Posterior vena cava (tissue), 2 donors: ENCODE measurements around the gene BCS1L. TPM values are rescaled to one million over a fixed set of nuclear protein-coding genes. Genes with fewer than 3 reads are reported as not detected.

Experiments used
- DNase-seq: peaks from one replicate; pipeline ENCODE4 v3.0.0-alpha.2; 2020; ENCODE audit warnings: low spot score
- intact Hi-C, 2 donors: fragments of 100-400 bp; cut with DNase I; formaldehyde crosslinking; loops; one replicate each; pipeline versions ENCODE4 v1.14.1 to v1.14.2; 2022 to 2023
- long read RNA-seq, 2 donors: library from polyadenylated mRNA; unstranded; transcript quantifications; one replicate each; pipeline ENCODE4 v2.0.0, GENCODE V29; 2020 to 2021
- total RNA-seq, 2 donors: library from RNA; stranded (reverse); fragmentation: NEBNext Ultra II Directional; extraction: Animal tissue kit (Norgen Biotek cat#: 25700); gene quantifications; one replicate each; pipeline ENCODE4 v1.2.1, GENCODE V29; 2021
- donor health status: DM: yes; HTN: yes; CAD: no.
- donor health status: DM: yes; HTN: yes; CAD: no.

The BCS1L gene, protein sequence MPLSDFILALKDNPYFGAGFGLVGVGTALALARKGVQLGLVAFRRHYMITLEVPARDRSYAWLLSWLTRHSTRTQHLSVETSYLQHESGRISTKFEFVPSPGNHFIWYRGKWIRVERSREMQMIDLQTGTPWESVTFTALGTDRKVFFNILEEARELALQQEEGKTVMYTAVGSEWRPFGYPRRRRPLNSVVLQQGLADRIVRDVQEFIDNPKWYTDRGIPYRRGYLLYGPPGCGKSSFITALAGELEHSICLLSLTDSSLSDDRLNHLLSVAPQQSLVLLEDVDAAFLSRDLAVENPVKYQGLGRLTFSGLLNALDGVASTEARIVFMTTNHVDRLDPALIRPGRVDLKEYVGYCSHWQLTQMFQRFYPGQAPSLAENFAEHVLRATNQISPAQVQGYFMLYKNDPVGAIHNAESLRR
- total RNA-seq: 10 to 100 TPM; 24.6 to 32.3 TPM
- long read RNA-seq, donor 1, partial matches to known transcripts: 0 of 6 reads
- long read RNA-seq, donor 1, other reads (novel, unspliced or antisense): 3 of 6 reads
- long read RNA-seq, donor 2, transcript BCS1L-201 (8 exons, 1,454 nt): major isoform, 20 of 66 reads
- long read RNA-seq, donor 2, partial matches to known transcripts: 5 of 66 reads
- long read RNA-seq, donor 2, other reads (novel, unspliced or antisense): 36 of 66 reads

DNA sequence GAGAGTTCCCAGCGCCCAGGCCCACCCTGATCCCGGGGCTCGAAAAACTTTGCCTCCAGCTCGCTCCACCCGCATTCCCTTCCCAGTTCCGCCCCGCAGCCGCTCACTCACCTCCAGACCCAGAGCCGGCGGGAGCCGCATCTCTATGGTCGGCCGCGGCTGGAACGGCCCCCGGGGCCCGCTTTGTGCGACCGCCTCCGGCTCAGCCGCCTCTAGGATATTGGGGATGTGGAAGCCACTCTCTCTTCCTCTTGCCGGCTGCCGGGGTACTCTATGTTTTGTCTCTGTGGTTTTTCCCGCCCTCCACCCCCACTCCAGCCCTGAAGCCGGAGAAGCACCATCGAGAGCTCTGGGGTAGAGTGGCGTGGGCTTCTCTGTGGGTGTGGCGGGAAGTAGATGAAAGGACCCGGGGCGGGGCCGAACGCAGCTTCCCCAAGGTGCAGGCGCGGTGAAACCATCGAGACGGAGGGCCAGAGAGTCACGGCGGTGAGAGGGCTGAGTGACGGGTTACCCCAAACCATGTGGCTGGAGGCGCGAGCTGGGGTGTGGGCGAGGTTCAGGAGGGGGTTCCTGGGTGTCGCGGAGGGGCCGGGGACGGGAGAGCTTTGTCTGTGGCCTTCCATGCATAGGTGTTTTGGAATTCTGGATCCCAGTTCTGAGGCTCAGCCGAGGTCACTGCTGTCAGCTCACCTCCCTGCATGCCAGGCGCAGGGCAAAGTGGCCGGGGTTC, at the start of gene BCS1L, which contains the start of gene ZNF142:
Gene BCS1L (plus strand): TSS at position 426 of the 730 bp plus-strand sequence. CDS start 1,305 bp downstream, outside the sequence.
Gene ZNF142 (minus strand): TSS at position 366 of the 730 bp plus-strand sequence. CDS start 3,194 bp downstream, outside the sequence.
- intact Hi-C loops: no loop called here
- peak; percentile 97 for DNase-seq

DNA sequence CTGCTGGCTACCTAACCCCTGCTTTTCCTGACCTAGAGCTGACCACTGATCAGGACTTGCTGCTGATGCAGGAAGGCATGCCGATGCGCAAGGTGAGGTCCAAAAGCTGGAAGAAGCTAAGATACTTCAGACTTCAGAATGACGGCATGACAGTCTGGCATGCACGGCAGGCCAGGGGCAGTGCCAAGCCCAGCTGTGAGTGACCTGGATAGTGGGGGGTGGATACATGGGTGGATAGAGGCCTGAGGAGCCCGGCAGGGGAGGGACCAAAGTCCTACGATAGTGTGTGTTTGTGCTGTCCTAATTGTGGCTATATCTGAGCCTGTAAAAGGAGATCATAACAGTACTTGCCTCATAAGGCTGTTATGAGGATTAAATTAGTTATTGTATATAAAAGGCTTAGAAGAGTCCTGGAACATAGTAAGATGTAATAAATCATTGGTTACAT, 43.6 kb upstream of the BCS1L start:
- intact Hi-C loops: no loop called here
- peak; percentile 38 for DNase-seq

DNA sequence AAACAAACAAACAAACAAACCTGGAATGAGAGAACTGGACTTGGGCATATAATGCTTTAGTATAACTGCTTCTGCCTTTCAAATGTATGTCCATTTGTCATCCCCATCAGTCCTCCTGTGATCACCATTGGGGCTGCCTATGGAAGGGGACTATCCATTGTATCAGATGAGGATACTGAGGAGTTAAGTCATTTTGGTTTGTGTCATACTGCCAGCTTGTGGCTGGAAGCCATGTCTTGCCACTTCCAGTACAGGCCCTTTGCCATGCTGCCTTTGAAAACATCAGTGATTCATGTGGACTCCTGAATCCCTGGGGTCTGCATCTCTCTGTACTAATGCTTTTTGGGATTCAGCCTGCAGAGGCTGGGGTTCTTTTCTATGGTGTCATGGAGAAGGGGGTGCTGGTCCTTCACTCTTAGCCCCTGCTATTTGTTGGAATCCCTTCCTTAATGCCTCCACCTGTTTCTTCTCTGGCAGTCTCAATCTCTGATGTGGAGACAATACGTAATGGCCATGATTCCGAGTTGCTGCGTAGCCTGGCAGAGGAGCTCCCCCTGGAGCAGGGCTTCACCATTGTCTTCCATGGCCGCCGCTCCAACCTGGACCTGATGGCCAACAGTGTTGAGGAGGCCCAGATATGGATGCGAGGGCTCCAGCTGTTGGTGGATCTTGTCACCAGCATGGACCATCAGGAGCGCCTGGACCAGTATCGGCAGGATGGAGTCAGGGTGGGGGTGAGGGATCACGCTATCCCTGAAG, 41.2 kb upstream of the BCS1L start:
- intact Hi-C loops: no loop called here
- DNase-seq: no peak

DNA sequence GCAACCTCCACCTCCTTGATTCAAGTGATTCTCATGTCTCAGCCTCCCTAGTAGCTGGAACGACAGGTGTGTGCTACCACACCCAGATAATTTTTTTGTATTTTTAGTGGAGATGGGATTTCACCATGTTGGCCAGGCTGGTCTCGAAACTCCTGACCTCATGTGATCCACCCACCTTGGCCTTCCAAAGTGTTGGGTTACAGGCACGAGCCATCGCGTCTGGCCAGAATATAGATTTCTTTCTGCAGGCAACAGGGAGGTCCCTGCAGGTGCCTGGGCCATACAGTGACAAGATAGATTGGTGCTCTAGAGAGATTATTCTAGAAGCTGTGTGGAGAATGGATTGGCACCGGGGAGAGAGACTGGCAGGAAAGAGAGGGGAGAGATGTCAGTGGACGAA, 38.5 kb upstream of the BCS1L start:
- intact Hi-C loops: no loop called here
- no peak for DNase-seq

DNA sequence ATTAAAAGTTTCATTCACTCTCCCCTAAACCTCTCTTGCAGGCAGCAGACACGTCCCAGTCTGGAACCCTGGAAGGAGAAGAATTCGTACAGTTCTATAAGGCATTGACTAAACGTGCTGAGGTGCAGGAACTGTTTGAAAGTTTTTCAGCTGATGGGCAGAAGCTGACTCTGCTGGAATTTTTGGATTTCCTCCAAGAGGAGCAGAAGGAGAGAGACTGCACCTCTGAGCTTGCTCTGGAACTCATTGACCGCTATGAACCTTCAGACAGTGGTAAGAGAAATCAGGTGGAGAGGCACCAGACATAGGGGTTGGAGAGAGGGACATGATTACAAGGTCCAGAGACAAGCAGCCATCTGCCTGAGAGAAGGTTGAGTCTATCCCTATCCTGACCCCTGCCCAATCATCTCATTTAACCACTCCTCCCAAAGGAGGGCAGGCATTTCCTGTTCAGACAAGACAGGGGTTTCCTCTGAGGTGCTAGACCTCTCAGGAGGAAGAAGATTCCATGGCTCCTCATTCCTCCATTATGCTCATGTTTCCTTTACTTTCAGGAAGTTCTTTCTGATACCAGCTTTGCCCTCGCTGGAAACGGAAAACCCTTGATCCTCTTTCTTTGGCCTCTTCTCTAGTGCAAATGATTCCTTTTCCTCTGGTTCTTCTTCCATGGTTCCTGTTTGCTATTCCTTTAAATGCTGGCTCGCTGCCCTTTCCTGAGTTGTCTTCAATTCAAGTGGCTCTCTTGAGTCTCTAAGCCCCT, 36.7 kb upstream of the BCS1L start:
- DNase-seq: no peak
- intact Hi-C loops: no loop called here

DNA sequence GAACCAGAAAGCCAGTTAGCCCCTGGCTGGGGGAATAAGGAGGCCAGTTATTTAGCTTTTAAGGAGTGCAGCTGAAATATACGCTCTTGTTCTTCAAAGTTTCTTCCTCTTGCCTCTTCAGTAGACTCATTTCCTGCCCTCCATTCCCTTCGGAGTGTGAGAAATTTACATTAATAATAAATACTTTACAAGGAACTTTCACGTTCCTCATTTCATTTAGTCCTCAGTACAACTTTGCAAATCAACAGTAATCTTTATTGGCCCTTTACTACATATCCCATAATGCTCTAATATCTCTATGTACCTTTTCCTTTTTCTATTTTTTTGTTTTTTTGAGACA, 36.1 kb upstream of the BCS1L start:
- intact Hi-C loops: no loop called here
- no peak for DNase-seq

DNA sequence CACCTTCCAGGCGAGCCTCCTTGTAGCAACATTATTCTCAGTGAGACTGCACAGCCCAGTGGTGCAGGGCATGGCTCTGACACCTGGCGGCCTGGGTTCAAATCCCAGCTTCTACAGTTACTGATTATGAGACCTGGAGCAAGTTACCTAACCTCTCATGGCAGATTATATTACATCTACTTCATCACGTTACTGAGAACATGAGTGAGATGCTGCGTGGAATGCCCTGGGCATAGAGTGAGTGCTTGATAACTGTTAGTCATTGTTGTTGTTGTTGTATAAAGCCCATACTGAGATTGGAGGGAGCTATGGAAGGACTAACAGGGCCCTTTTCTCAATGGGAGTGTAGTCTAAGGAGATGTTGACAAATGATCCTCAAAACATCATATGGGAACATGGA, 33.1 kb upstream of the BCS1L start:
- no peak for DNase-seq
- intact Hi-C loops: no loop called here

DNA sequence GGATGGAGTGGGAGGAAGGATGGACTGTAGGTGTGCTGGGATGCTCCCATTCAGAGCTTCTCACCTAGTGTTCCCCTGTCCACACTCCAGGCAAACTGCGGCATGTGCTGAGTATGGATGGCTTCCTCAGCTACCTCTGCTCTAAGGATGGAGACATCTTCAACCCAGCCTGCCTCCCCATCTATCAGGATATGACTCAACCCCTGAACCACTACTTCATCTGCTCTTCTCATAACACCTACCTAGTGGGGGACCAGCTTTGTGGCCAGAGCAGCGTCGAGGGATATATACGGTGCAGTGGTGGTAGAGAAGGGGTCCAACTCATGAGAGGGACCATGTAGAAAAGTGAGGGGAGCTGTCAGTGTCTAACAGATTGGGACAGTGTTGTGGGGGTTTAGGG, 31.5 kb upstream of the BCS1L start:
- DNase-seq: no peak
- intact Hi-C loops: no loop called here

DNA sequence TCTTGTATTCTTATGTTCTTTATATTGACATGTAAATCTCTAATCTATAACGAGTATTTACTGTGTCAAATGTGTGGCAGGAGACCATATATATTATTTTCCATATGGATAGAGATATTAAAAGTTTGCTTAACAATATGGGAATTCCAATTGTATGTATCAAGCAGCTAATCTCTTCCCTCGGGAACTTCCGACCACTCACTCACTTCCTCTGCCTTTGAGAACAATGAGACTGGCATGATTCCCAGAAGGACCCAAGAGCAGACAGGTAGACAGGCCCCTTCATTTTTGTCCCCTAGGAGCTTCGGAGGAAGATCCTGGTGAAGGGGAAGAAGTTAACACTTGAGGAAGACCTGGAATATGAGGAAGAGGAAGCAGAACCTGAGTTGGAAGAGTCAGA, 27.6 kb upstream of the BCS1L start:
- intact Hi-C loops: no loop called here
- no peak for DNase-seq

DNA sequence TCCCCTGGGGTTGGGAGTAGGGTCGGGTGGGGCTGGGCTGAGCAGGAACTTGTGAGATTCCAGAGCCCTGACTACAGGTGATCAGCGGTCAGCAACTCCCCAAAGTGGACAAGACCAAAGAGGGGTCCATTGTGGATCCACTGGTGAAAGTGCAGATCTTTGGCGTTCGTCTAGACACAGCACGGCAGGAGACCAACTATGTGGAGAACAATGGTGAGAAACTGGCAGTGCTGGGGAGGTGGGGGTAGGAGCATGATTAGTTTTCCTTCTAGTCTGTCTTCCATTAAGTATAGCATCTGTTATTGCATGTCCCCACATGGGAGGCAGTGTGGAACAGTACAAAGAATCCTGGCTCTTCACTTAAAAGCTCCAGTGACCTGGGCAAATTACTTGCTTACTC, 23.8 kb upstream of the BCS1L start:
- intact Hi-C loops: no loop called here
- no peak for DNase-seq

DNA sequence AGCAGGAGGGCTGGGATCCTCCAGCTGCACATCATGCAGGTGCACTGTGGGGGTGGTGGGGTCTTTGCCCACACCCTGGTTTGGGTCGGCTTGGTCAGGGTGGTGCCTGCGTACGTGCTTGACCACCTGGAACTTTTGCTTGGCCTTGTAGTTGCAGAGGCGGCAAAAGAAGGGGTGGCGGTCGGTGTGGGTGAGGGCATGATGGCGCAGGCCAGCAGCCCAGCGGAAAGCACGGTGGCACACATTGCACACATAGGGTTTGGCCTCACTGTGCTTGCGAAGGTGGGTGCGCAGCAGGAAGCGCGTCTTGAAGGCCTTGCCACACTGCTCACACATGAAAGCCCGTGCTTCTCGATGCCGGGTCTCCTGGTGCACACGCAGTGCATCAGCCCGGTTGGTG, 21.1 kb upstream of the BCS1L start:
- DNase-seq: no peak
- intact Hi-C loops: no loop called here

DNA sequence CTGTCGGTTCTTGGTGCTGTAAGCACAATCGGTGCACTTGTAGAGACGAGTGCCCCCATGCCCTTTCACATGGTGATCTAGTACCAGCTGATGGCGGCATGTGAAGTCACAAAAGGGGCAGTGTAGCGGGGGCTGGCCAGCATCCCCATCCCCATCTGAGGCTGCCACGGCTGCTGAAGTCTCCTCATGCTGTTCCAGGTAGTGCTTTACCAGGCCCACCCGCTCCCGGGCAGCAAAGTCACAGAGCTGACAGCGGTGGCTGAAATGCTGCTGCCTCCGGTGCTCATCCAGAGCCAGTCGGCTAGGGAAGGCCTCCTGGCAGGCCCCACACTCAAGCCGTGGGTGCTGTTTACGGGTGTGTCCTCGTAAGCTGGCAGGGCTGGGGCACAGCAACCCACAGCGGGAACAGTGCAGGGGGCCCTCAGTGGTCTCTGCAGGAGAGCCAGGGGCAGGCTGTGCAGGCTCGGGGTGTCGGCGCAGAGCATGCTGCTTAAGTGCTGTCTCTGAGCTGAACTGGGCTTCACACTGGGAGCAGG, 17.3 kb upstream of the BCS1L start:
- peak; percentile 66 for DNase-seq
- intact Hi-C loops: loop anchor here in 1 of 2 donors (10.0 kb wide), 1 partner anchor 217 kb away; no protein-coding TSS in a partner anchor

DNA sequence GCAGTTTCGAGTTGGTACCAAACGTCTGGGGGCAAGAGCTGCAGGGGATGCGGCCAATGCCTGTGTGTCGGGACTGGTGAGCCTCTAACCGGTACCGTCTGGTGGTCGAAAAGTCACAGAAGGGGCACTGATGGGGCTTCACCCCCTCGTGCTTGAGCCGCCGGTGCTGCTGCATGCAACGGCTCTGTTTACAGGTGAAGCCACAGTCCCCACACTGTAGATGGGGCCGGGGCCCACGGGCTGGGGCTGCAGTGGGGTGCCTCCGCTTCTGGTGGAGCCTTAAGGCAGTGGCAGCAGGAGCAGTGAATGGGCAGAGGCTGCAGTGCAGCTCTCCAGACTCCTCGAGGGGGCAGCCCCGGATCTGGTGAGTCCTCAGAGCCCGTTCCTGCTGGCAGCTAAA, 16.7 kb upstream of the BCS1L start:
- DNase-seq: no peak
- intact Hi-C loops: loop anchor here in 1 of 2 donors (10.0 kb wide), 1 partner anchor 218 kb away; no protein-coding TSS in a partner anchor

DNA sequence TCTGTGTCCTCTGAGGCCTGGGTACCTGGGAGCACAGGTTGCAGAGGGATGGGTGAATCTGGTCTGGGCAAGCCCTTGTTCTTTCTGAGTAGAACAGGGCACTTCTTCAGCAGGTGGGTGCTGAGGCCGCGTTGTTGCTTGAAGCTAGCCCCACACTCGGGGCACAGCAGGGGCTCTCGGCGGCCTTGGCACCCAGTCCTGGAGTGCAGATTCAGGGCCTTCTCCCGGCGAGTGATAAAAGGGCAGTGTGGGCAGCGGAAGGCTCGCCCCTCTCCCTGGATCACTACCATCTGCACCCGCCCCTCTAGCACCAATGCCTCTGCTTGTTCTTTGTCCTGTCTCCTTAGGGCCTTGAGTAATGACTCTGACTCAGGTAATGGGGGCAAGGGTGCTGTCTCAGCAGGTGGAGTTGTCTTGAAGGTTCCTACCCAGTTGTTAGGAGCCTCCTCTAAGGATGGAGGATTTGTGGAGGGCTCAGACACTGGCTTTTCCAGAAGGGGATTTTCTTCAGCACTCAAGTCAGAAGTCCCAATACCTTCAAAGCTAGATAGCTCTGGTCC, 15.7 kb upstream of the BCS1L start:
- no peak for DNase-seq
- intact Hi-C loops: loop anchor here in 1 of 2 donors (10.0 kb wide), 1 partner anchor 219 kb away; no protein-coding TSS in a partner anchor

DNA sequence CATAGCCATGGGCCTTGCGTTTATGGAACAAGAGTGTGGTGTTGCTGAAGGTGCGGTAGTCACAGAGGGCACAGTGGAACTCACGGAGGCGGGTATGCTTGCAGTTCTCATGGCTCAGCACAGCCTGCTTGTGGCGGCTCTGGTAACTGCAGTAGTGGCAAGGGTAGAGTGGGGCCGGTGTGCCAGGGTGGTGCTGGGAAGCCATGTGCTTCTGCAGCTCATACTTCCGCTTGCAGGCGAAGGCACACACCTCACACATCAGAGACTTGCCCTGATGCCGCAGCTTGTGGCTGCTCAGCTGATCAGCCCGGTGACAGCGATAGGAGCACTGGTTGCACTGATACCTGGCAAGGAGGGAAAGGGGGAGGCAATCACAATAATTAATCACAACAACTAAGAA, 14.8 kb upstream of the BCS1L start:
- no peak for DNase-seq
- intact Hi-C loops: loop anchor here in 1 of 2 donors (10.0 kb wide), 1 partner anchor 220 kb away; no protein-coding TSS in a partner anchor

DNA sequence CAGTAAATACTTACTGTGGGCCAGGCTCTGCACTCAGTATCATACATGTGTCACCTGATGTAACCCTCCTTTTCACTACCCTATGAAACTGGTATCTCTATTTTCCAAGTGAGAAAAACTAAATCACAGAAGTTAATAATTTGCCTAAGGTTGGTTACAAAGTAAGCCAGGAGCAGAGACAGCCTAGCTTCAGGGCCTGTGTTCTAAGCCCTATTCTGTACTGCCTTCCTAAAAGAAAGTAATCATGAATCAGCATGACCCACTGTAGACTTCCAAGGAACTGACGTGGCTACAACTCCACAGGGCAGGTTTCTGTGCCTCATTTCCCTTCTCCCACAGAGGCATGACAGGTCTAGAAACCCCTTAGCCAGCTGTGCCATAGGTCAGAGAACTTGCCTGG, 14.4 kb upstream of the BCS1L start:
- no peak for DNase-seq
- intact Hi-C loops: loop anchor here in 1 of 2 donors (10.0 kb wide), 1 partner anchor 220 kb away; no protein-coding TSS in a partner anchor

DNA sequence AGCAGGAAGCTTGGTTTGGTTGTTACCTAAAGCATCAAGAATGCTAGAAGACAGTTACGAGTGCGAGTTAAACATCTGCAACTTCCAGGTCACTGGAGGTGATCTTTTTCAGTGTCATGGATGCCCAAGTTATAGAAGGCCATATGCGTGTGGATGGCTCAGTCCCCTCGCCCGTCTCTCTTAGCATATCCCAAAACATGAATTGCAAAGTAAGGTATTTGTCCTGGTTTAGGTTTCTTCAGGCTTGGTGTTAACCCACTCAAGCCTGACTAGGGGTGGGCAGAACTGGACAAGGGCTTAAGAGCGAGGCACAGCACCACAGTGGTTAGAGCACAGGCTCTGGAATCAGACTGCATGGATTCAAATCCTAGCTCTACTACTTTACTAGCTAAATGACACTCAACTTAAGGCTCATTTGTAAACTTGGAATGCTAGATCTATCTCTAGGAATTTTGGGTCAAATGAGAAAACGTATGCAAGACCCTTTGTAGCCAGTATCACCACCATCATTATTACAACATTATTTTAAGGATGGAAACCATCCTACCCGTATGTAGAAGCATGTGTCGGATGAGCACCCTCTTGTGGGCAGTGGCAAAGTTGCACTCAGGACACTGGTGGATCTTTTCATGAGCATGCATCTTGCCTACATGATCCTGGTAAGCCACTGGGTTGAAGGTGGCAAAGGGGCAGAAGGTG, 11.2 kb upstream of the BCS1L start:
- intact Hi-C loops: loop anchor here in 1 of 2 donors (10.0 kb wide), 1 partner anchor 223 kb away; no protein-coding TSS in a partner anchor
- no peak for DNase-seq
